ENCODE results near the gene GRAMD1B.

DNA sequence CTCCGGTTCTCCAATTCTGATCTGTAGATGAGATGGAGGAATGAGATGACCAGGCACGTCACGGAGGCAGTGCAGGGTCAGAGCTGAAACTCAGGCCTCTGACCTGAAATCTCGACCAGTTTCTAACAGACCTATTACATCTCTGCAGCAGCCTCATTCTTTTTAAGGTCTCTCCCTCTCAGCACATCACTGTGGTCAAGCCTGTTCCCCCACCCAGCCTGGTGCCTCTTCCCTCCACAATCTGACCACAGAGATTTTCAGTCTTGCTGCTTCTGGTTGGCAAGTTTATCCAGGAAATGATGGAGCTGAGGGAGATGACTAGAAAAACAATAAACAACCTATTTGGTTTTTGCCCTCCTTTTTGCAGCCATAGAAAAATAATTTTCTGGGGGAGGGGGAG, 9.5 kb downstream of the GRAMD1B start:
- TF ChIP-seq POLR2A (IDR thresholded peaks at IDR 0.05; ENCODE audit: low read length) (no peak), GATA1 (IDR thresholded peaks at IDR 0.05; ENCODE audit: low read depth, low read length) (no peak)

Data from erythroblast (primary cell).